ENCODE data around the gene ADAM15.

DNA sequence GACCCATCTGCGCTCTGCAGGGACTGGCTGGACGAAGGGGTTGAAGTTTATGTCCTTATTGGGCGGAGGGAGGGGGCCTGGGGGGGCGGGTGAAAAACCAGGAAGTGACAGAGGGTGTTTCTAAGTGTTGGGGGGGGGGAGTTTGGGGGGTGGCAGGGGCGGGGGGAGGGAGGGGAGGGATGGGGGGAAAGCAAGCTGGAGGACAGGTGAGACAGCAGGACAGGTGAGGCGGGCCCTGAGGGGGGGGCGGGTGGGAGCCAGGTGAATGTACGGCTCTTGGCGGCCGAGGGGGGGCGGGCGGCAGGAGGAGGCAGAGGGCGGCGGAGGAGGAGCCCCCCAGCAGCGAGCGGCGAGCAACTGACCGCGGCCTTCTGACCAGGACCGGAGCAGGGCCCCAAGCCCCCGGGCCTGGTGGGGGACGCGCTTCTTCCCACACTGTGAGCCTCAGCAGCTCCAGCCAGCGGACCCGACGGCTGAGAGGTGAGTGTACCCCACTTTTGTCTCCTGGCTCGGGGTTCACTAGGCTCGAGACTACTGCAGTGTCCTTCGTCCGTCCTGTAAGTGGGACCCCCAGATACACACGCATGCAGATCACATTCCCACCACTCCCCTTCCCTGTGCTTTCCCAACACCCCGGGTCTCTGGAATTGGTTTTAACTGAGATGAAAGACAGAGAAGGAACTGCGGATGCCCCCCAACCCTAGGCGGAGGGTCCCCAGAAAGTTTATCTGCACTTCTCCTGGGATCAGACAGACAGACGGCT, 48.5 kb upstream of the ADAM15 start, which contains the start of gene ZBTB7B:
- TF ChIP-seq, protein P1, sequence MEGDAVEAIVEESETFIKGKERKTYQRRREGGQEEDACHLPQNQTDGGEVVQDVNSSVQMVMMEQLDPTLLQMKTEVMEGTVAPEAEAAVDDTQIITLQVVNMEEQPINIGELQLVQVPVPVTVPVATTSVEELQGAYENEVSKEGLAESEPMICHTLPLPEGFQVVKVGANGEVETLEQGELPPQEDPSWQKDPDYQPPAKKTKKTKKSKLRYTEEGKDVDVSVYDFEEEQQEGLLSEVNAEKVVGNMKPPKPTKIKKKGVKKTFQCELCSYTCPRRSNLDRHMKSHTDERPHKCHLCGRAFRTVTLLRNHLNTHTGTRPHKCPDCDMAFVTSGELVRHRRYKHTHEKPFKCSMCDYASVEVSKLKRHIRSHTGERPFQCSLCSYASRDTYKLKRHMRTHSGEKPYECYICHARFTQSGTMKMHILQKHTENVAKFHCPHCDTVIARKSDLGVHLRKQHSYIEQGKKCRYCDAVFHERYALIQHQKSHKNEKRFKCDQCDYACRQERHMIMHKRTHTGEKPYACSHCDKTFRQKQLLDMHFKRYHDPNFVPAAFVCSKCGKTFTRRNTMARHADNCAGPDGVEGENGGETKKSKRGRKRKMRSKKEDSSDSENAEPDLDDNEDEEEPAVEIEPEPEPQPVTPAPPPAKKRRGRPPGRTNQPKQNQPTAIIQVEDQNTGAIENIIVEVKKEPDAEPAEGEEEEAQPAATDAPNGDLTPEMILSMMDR (conservative IDR thresholded peaks at IDR 0.05; ENCODE audit: low read length) = no peak
- no peak for TF ChIP-seq EZH2phosphoT487 (IDR thresholded peaks at IDR 0.05; ENCODE audit: borderline replicate concordance)

Measured in Loucy (cell line).